Fibroblast of lung (primary cell): ENCODE data around the gene PRKG2. TPM values are rescaled to one million over a fixed set of nuclear protein-coding genes. Genes with fewer than 3 reads are reported as not detected.

ENCODE experiments used
- DNase-seq, 2 donors: peaks; one replicate each; pipeline versions ENCODE4 v3.0.0 to v3.0.0-alpha.2; 2010; ENCODE audit warnings: low read depth in 2 of 2
- H2AFZ ChIP-seq: 2 replicates; pipeline ENCODE4 v1.5.1; 2012; ENCODE audit warnings: low read length, control low read depth, inconsistent platforms
- H3K27ac ChIP-seq: 2 replicates; pipeline ENCODE4 v1.5.1; 2011; ENCODE audit warnings: low read length, control low read depth; ENCODE audit not compliant: insufficient read depth
- H3K27me3 ChIP-seq: 2 replicates; pipeline ENCODE4 v1.5.1; 2011; ENCODE audit warnings: mild to moderate bottlenecking, low read length; ENCODE audit not compliant: control insufficient read depth, insufficient read depth
- H3K36me3 ChIP-seq: 2 replicates; pipeline ENCODE4 v1.5.1; 2011; ENCODE audit warnings: low read length; ENCODE audit not compliant: control insufficient read depth, insufficient read depth
- H3K4me1 ChIP-seq: 2 replicates; pipeline ENCODE4 v1.5.1; 2011; ENCODE audit warnings: low read length; ENCODE audit not compliant: control insufficient read depth, insufficient read depth; ENCODE audit errors: extremely low read depth
- H3K4me2 ChIP-seq: 2 replicates; pipeline ENCODE4 v1.5.1; 2011; ENCODE audit warnings: low read length, control low read depth; ENCODE audit not compliant: insufficient read depth; ENCODE audit errors: extremely low read depth
- H3K4me3 ChIP-seq, 4 experiments: fragments of 200-600 bp in 1 of 4; sonication (generic) in 1 of 4; replicated peaks in 1 of 4; 2 replicates each; pipeline ENCODE4 v1.5.1; 2011 to 2016; ENCODE audit warnings: low read length in 4 of 4, low read depth in 3 of 4, mild to moderate bottlenecking in 3 of 4, control low read depth in 2 of 4, inconsistent platforms in 1 of 4, mixed read lengths in 1 of 4; ENCODE audit not compliant: insufficient read depth in 1 of 4; ENCODE audit errors: control extremely low read depth in 1 of 4
- H3K79me2 ChIP-seq: 2 replicates; pipeline ENCODE4 v1.5.1; 2012; ENCODE audit warnings: mild to moderate bottlenecking, low read length, inconsistent platforms; ENCODE audit not compliant: control insufficient read depth, insufficient read depth
- H3K9ac ChIP-seq: 2 replicates; pipeline ENCODE4 v1.5.1; 2011; ENCODE audit warnings: mild to moderate bottlenecking, low read length, control low read depth; ENCODE audit not compliant: insufficient read depth
- H3K9me3 ChIP-seq: 2 replicates; pipeline ENCODE4 v1.5.1; 2012; ENCODE audit warnings: low read depth, low read length; ENCODE audit not compliant: control insufficient read depth, insufficient read depth
- H4K20me1 ChIP-seq: 2 replicates; pipeline ENCODE4 v1.5.1; 2011; ENCODE audit warnings: low read length; ENCODE audit not compliant: control insufficient read depth, insufficient read depth; ENCODE audit errors: extremely low read depth
- EZH2 ChIP-seq: IDR thresholded peaks from 2 replicates; pipeline ENCODE4 v1.5.1; 2012; ENCODE audit warnings: low read length, control low read depth, mild to moderate bottlenecking; ENCODE audit errors: missing control alignments
- polyA plus RNA-seq, 2 donors: library from polyadenylated mRNA; depleted of rRNA in 1 of 2; stranded (reverse) in 1 of 2; unstranded in 1 of 2; fragments of >200 nt; gene quantifications; 2 replicates each; pipeline ENCODE4 v1.2.1, GENCODE V29; 2011 to 2012; ENCODE audit warnings: missing spikeins in 1 of 2
- total RNA-seq: library from RNA; depleted of rRNA; stranded (reverse); fragments of >200 nt; gene quantifications from 2 replicates; pipeline ENCODE4 v1.2.1, GENCODE V29; 2014
- TF ChIP-seq, protein P1 (sequence below), 2 donors: IDR thresholded peaks in 1 of 2; conservative IDR thresholded peaks in 1 of 2; 1 replicate in 1 of 2; 2 replicates in 1 of 2; pipeline ENCODE4 v1.5.1; 2011 to 2012; ENCODE audit warnings: low read length in 2 of 2, control low read depth in 1 of 2, inconsistent platforms in 1 of 2, low read depth in 1 of 2, mild to moderate bottlenecking in 1 of 2

Gene PRKG2
- total and polyA plus RNA-seq, 2 donors (not counting 1 experiment from before 2014, with no cell fraction given) = 2.8 to 17.5 TPM

DNA sequence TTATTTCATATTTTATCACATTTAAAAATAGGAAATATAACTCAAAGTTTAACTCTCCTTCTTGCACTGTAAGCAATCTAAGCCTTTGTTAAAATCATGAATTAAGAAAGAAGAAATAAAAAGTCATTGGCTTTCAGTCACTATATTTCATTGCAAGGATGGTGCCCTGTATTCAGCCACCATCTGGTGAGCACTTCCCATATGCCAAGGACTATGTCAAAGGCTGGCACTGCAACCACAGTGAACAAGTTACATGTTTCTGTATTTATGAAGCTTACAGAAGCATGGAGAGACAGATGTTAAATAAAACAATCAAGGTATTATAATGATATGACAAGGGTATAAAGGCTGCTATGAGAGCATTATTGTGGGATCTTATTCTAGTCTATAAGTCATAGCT is 68.6 kb downstream of the PRKG2 start:
- H3K9me3 ChIP-seq = no peaks in the 10 kb centered on the region
- no peak for DNase-seq
- no peaks in the 10 kb centered on the region for H4K20me1 ChIP-seq
- no peak overlapping the region for H3K4me2 ChIP-seq
- no peak overlapping the region for H3K4me3 ChIP-seq
- no peak overlapping the region for H2AFZ ChIP-seq
- H3K36me3 ChIP-seq = peaks cover 1% of the 10 kb centered on the region
- no peaks in the 10 kb centered on the region for H3K79me2 ChIP-seq
- no peak for TF ChIP-seq EZH2
- TF ChIP-seq, protein P1, sequence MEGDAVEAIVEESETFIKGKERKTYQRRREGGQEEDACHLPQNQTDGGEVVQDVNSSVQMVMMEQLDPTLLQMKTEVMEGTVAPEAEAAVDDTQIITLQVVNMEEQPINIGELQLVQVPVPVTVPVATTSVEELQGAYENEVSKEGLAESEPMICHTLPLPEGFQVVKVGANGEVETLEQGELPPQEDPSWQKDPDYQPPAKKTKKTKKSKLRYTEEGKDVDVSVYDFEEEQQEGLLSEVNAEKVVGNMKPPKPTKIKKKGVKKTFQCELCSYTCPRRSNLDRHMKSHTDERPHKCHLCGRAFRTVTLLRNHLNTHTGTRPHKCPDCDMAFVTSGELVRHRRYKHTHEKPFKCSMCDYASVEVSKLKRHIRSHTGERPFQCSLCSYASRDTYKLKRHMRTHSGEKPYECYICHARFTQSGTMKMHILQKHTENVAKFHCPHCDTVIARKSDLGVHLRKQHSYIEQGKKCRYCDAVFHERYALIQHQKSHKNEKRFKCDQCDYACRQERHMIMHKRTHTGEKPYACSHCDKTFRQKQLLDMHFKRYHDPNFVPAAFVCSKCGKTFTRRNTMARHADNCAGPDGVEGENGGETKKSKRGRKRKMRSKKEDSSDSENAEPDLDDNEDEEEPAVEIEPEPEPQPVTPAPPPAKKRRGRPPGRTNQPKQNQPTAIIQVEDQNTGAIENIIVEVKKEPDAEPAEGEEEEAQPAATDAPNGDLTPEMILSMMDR (conservative IDR thresholded peaks at IDR 0.05 in 1 of 2, IDR thresholded peaks at IDR 0.05 in 1 of 2; ENCODE audit: low read depth in 1 of 2, low read length in 2 of 2) = no peak
- H3K9ac ChIP-seq = no peak overlapping the region
- no peak overlapping the region for H3K27ac ChIP-seq
- H3K4me1 ChIP-seq = no peaks in the 10 kb centered on the region
- H3K27me3 ChIP-seq = no peaks in the 10 kb centered on the region

DNA sequence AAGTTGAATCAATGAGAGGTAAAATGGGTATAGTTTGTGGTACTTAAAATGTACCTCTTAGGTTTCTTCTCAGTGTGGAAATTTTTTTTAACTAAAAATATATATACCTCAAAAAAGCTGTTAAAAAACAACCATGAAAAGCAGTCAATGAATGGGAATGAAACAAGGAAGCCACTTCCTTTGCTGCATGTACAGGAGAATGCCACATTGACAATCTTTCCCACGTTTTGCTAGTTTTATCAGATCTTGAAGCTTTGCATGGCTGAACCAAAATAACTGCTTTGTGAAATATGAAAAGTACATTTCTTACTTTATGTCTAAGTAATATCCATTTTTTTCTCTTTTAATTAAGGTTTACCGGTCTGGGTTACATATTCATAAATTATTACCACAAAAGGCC is 71.8 kb downstream of the PRKG2 start:
- Histone ChIP-seq H3K9ac (no peak overlapping the region), H2AFZ (no peak overlapping the region), H4K20me1 (no peaks in the 10 kb centered on the region), H3K79me2 (no peaks in the 10 kb centered on the region), H3K9me3 (no peaks in the 10 kb centered on the region), H3K27me3 (no peaks in the 10 kb centered on the region), H3K4me2 (no peak overlapping the region), H3K4me3 (no peak overlapping the region), H3K36me3 (no peaks in the 10 kb centered on the region), H3K4me1 (no peaks in the 10 kb centered on the region), H3K27ac (no peak overlapping the region)
- DNase-seq = no peak
- TF ChIP-seq, protein P1 (conservative IDR thresholded peaks at IDR 0.05 in 1 of 2, IDR thresholded peaks at IDR 0.05 in 1 of 2; ENCODE audit: low read depth in 1 of 2, low read length in 2 of 2) = no peak
- no peak for TF ChIP-seq EZH2

DNA sequence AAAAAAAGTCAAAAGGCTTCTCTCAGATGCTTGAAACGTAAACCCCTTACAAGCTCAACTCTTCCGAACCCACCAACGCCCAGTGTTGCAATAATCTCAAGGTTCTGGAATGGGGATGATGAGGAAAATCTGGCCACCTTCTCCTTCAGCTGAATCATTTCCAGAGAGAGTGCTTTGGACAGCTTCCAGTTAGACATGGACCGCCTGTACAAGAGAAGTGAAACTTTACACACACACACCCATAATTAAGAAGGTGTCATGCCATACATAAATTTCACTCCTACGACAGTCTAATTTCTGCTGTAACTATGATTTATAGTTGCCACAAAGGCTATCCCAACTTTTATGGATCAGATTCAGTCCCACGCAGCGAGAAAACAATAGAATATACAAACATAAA is 72.3 kb downstream of the PRKG2 start:
- peak; percentile 46 to 81 for DNase-seq
- Histone ChIP-seq H3K79me2 (no peaks in the 10 kb centered on the region), H3K4me3 (no peak overlapping the region), H2AFZ (no peak overlapping the region), H3K4me2 (peak overlapping the region; percentile 1), H3K36me3 (no peaks in the 10 kb centered on the region), H3K27me3 (no peaks in the 10 kb centered on the region), H3K9ac (no peak overlapping the region), H3K9me3 (no peaks in the 10 kb centered on the region), H4K20me1 (no peaks in the 10 kb centered on the region), H3K27ac (no peak overlapping the region), H3K4me1 (no peaks in the 10 kb centered on the region)
- TF ChIP-seq, protein P1 (conservative IDR thresholded peaks at IDR 0.05 in 1 of 2, IDR thresholded peaks at IDR 0.05 in 1 of 2; ENCODE audit: low read depth in 1 of 2, low read length in 2 of 2) = no peak
- TF ChIP-seq EZH2 = no peak
